SH-SY5Y (cell line): Measurements from ENCODE around the gene TEX14.

Experiments used
- GATA2 ChIP-seq: IDR thresholded peaks from 2 replicates; pipeline ENCODE4 v1.6.1; 2011; ENCODE audit warnings: mild to moderate bottlenecking, low read depth, low read length
- GATA3 ChIP-seq: IDR thresholded peaks from 2 replicates; pipeline ENCODE4 v1.6.1; 2011; ENCODE audit warnings: low read depth, mild to moderate bottlenecking, low read length, moderate library complexity

GRCh38 chr17:58527306-58527705, 164.5 kb downstream of the TEX14 start:
- TF ChIP-seq GATA3, result no peak
- no peak for TF ChIP-seq GATA2
